Measurements from ENCODE around the gene KIRREL3. TPM values are rescaled to one million over a fixed set of nuclear protein-coding genes. Genes with fewer than 3 reads are reported as not detected.

The KIRREL3 gene
- total and polyA plus RNA-seq, 9 of the 15 experiments (the other 6 are each of a cell fraction or from before 2014, with no cell fraction given) = 0.04 to 0.10 TPM; not detected in 7

- Histone ChIP-seq H4K20me1 (replicated peaks; ENCODE audit: control insufficient read depth, insufficient read depth, low read length) (0 out of 2 replicates have a peak, but pooled peaks cover 3% of the 10 kb centered on the region), H3K4me1 (replicated peaks in 1 of 2; ENCODE audit: control insufficient read depth in 2 of 2, insufficient read depth in 2 of 2, low read length in 2 of 2) (no peaks in the 10 kb centered on the region), H3K36me3 (ENCODE audit: control insufficient read depth, insufficient read depth, low read length) (no peaks in the 10 kb centered on the region), H3K9me3 (replicated peaks; ENCODE audit: control insufficient read depth, insufficient read depth, low read depth, low read length) (no peaks in the 10 kb centered on the region), H3K9ac (ENCODE audit: insufficient read depth in 1 of 2, low read depth in 2 of 2, low read length in 2 of 2) (no peak overlapping the region), H3K4me3 (no peak overlapping the region), H3K9me1 (ENCODE audit: control insufficient read depth, insufficient read depth, low read length) (no peaks in the 10 kb centered on the region), H2AFZ (ENCODE audit: low read depth, low read length) (no peak overlapping the region), H3K79me2 (ENCODE audit: control insufficient read depth, insufficient read depth, low read length) (no peaks in the 10 kb centered on the region), H3K27ac (ENCODE audit: extremely low read depth, low read depth, low read length) (no peak overlapping the region), H3K4me2 (ENCODE audit: insufficient read depth, low read length) (no peak overlapping the region), H3K27me3 (ENCODE audit: control insufficient read depth in 2 of 2, insufficient read depth in 2 of 2, low read length in 2 of 2) (peaks cover 10 to 70% of the 10 kb centered on the region in 2 experiments; a peak in 4 of 5 replicates)
- WGBS (ENCODE audit: insufficient coverage, low coverage, missing lambda C conversion rate) = 0% methylated on average over 4 of the region's 4 CpGs
- in situ Hi-C loops (cut with MboI) = no loop called here
- DNase-seq (ENCODE audit: extremely low read depth in 1 of 4, low spot score in 3 of 4) (no peak), ATAC-seq (no peak), FAIRE-seq (no peak)
- POLR2A ChIA-PET = interaction anchor here (0.6 kb wide), 1 partner anchor 605 kb away, joined by 3 read pairs; no protein-coding TSS in a partner anchor
- TF ChIP-seq HNRNPH1 (optimal IDR thresholded peaks at IDR 0.05; ENCODE audit: low read depth, low read length) (no peak), RBBP5 (IDR thresholded peaks at IDR 0.05; ENCODE audit: borderline replicate concordance, insufficient read depth, low read length, poor library complexity, severe bottlenecking) (no peak), MEIS2 (IDR thresholded peaks at IDR 0.05; ENCODE audit: partially characterized antibody) (no peak), CHAMP1 (IDR thresholded peaks at IDR 0.05) (no peak), ZNF384 (IDR thresholded peaks at IDR 0.05; ENCODE audit: low read depth, low read length) (no peak), PRPF4 (IDR thresholded peaks at IDR 0.05; ENCODE audit: insufficient read depth, low read depth, low read length, poor library complexity, severe bottlenecking) (no peak)
- intact Hi-C loops (cut with micrococcal nuclease) = no loop called here
- BruUV-seq (replicated peaks) = no TSS peak
- CTCF ChIA-PET (ENCODE audit: low intra/inter-chr PET ratio) = no interaction called here
Observed at GRCh38 chr11:126497581-126498122, 502.9 kb downstream of the KIRREL3 start.

Measured in K562 (cell line).